Measurements from ENCODE around the gene MSTN.
"Not testable (repeated sequence)": the region's sequence is repeated elsewhere in the genome, so short reads cannot be mapped to it uniquely, and the experiment has no call there.

Gene MSTN

DNA sequence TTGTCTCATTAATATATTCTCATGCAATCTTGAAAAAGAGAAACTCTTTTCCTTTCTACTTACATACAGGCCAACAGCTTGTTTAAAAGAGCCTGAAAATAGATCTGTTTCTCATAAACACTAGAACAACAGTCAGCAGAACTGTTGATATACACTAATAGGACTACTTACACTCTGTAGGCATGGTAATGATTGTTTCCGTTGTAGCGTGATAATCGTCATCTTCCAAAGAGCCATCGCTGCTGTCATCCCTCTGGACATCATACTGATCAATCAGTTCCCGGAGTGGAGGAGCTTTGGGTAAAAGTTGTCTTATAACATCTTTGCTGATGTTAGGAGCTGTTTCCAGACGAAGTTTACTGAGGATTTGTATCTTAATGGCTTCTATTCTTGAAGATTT, 476 bp downstream of the MSTN start:
- DNase-seq = peak; percentile 42

GRCh38 chr2:190060626-190061025, 1.9 kb downstream of the MSTN start:
- no peak for DNase-seq

DNA sequence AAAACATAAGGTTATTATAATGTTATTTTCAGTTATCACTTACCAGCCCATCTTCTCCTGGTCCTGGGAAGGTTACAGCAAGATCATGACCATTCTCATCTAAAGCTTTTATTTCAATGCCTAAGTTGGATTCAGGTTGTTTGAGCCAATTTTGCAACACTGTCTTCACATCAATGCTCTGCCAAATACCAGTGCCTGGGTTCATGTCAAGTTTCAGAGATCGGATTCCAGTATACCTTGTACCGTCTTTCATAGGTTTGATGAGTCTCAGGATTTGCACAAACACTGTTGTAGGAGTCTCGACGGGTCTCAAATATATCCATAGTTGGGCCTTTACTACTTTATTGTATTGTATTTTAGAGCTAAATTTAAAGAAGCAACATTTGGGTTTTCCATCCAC, 2.5 kb downstream of the MSTN start:
- DNase-seq = no peak

DNA sequence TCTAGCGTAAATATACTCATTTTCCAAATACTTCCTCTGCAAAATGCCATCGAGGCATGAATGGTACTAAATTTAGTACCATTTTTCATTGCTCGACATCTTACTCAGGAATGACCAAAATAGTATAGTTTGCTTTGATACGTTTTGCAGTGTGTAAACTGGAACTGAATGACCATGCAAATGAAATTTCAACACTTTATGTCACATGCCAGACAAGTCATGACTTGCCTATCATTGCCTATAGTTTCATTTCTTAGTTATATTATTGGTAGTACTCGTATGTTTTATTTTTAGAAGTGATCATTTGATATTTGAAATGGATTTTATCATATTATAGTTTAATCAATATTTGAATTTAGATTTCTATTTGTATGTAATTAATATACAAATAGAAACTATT, 9.1 kb downstream of the MSTN start:
- no peak for DNase-seq

- no peak for DNase-seq
Observed at GRCh38 chr2:190052307-190052706, 10.2 kb downstream of the MSTN start.

DNA sequence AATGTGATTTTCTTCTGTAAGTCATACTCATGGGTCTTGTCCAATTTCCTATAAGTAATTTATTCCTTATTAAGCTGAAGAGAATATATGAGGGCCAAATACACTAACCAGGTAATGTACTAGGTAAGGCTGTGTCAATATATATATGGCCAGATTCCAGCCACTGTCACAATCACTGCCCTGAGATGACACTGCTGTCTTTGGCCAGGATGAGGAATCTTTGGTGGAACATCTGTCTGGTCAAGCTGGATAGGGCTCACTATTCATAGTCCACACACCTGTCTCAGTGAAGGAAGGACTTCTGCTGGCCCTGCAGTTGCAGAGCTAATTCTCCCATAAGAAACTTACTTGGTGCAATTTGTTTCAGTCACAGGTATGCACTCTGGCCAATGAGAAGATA, 11.3 kb downstream of the MSTN start:
- DNase-seq = no peak

DNA sequence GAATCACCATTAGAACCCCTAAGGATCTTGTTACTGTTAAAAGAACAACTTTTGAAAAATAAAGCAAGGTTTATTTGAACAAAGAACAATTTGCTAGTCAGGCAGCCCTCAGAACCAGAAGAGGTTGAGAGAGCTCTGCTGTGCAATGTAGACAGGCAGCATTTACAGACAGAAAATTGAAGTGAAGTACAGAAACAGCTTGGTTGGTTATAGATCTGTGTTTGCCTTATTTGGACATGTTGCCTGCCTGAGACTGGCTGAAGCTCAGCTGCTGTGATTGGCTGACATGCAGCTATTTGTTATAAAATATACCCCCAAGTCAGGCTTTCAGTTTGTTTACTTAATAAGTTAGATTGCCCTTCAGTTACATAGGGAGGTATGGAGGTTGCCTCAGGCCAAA, 12.5 kb downstream of the MSTN start:
- no peak for DNase-seq

DNA sequence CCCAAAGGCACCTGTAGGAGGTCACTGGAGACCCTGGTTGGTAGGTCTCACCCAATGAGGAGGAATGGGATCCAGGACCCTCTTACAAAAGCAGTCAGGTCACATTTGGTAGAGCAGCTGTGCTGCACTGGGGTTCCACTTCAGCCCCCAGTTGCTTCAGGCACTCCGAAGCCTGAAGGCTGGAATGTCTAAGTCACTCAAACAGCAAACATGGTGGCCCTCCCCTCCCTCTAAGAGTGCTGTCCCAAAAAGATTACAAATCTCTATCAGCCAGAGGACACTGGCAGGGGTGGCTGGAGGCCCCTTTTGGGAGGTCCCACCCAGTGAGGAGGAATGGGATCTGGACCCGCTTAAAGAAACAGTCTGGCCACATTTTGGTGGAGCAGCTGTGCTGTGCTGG, 17.7 kb downstream of the MSTN start:
- DNase-seq = no peak

DNA sequence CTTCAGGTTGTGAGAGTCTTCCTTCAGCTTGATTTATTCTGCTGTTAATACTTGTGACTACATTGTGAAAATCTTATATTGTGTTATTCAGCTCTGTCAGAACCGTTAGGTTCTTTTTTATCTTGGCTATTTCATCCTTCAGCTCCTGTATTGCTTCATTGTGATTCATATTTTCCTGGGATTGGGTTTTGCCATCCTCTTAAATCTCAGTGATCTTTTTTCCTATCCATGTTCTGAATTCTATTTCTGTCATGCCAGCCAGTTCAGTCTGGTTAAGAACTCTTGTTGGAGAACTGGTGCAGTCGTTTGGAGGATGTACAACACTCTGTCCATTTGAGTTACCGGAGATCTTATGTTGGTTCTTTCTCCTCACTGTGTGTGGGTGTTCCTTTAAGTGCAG, 19.1 kb downstream of the MSTN start:
- no peak for DNase-seq

GRCh38 chr2:190036071-190036470, 26.5 kb downstream of the MSTN start:
- no peak for DNase-seq

DNA sequence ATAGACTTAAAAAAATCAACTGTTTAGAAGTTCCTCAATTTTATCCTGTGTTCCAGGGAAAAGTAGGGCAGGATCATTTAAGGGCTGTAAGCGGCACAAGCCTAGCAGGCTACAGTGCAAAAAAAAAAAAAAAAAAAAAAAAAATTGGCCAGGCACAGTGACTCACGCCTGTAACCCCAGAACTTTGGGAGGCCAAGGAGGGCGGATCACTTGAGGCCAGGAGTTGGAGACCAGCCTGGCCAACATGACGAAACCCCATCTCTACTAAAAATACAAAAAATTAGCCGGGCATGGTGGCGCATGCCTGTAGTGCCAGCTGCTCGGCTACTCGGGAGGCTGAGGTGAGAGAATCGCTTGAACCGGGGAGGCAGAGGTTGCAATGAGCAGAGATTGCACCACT, 28.1 kb downstream of the MSTN start:
- DNase-seq = not testable (repeated sequence)

DNA sequence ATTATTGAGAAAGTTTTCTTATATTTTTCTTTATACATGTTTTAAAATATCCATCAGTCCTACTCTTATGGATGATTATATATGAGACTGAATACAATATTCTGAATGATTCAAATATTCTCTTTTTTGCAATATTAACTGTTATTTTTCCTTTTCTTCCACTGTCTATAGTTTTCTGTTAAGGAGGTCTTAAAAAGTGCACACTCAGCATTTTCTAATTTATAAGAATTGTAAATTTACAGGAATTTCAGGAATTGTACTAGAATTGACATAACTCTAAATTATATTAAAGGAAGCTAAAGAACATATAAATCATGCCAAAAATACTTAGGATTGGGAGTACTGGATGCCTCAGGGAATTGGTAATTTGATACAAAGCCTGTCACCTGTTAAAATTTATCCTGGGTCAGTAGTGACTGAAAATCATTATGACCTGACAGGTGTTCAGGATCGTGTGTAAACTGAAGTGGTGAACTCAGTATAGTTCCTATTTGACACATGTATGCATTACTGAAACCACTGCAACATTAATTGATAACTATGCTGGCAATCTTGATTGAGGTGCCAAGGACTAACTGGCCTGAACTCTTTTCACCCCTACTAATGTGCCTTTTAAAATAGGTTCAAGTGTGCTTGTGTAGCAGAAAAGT, 30.4 kb downstream of the MSTN start:
- peak; percentile 48 for DNase-seq

GRCh38 chr2:190023860-190024259, 38.7 kb downstream of the MSTN start:
- DNase-seq = peak; percentile 68

DNA sequence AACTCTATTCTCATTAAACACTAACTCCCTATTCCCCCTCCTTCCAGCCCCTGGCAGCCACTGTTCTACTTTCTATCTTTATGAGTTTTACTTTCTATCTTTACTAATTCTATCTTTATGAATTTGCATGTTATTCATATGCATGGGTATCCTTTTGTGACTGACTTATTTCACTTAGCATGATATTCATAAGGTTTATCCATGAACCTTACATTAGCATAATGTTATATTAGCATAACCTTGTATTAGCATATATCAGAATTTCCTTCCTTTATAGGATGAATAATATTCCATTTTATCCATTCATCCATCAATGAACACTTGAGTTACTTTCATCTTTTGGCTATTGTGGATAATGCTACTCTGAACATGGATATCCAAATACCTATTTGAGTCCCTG, 41.8 kb downstream of the MSTN start:
- DNase-seq = no peak

DNA sequence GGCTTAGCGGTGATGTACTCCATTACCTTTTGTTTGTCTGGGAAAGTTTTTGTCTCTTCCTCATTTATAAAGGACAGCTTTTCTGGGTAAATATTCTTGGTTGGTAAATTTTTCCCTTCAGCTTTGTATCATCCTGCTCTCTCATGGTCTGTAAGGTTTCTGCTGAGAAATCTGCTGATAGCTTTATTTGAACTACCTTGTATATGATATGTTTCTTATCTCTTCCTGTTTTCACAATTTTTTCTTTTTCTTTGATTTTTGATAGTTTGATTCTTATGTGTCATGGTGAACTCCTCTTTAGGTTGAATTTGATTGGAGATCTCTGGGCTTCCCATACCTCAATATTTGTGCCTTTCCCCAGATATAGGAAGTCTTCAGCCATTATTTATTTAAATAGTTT, 44.7 kb downstream of the MSTN start:
- no peak for DNase-seq

DNA sequence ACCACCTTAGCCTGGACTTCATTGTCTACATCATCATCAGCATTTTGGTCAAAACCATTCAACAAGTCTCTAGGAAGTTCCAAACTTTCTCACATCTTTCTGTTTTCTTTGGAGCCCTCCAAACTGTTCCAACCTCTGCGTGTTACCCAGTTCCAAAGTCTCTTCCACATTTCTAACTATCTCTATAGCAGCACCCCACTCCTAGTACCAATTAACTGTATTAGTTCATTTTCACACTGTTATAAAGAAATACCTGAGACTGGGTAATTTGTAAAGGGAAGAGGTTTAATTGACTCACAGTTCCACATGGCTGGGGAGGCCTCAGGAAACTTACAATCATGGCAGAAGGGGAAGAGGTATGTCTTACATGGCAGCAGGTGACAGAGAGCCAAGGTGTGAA, 46.6 kb downstream of the MSTN start:
- not testable (repeated sequence) for DNase-seq

Data from NCI-H748 treated with DMSO at 0.1 percent for 48 hours (cell line).